ENCODE measurements around the gene SCUBE1. TPM values are rescaled to one million over a fixed set of nuclear protein-coding genes. Genes with fewer than 3 reads are reported as not detected.

The SCUBE1 gene
- total RNA-seq, 1 donor from 2014 or later: not detected

DNA sequence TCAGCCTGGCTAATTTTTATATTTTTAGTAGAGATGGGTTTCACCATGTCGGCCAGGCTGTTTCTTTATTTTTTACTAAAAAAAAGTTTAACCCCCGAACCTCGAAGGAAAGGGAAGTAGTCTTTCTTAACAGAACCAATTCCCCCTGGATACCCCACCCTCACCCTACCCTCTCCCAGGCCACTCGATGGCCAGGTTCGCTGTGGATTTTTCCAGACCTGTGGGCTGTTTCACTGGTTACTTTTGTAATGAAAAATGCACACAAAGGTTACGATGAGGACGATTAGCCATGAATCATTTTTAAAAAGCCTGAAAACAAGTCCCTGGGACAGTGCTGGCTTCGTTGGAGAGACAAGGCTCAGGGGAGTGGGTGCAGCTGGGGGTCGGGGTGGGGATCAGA, 189.3 kb downstream of the SCUBE1 start:
- H3K36me3 Mint-ChIP-seq (ENCODE audit: low read depth): peaks cover 5% of the 10 kb centered on the region
- intact Hi-C loops (cut with micrococcal nuclease): loop anchor here (5.0 kb wide), 1 partner anchor 33 kb away; the partner anchor contains the start of gene TTLL12

GRCh38 chr22:43152357-43153071, 190.7 kb downstream of the SCUBE1 start:
- DNase-seq (ENCODE audit: low spot score): peak; percentile 38
- Mint-ChIP-seq H3K4me1 (ENCODE audit: low read depth) (peaks cover 21% of the 10 kb centered on the region), H3K9me3 (no peaks in the 10 kb centered on the region), H3K4me3 (ENCODE audit: low read depth) (peak overlapping the region; percentile 99), H3K27ac (peak overlapping the region; percentile 92), H3K27me3 (ENCODE audit: low read depth) (no peaks in the 10 kb centered on the region), H3K36me3 (ENCODE audit: low read depth) (peaks cover 5% of the 10 kb centered on the region)
- intact Hi-C loops (cut with micrococcal nuclease): loop anchor here (5.0 kb wide), 1 partner anchor 35 kb away; the partner anchor contains the start of gene TTLL12

More for the DNA sequence above, 189.3 kb downstream of the SCUBE1 start:
- Mint-ChIP-seq H3K27me3 (ENCODE audit: low read depth) (no peaks in the 10 kb centered on the region), H3K9me3 (no peaks in the 10 kb centered on the region), H3K4me3 (ENCODE audit: low read depth) (no peak overlapping the region), H3K27ac (no peak overlapping the region), H3K4me1 (ENCODE audit: low read depth) (peaks cover 11% of the 10 kb centered on the region)
- DNase-seq (ENCODE audit: low spot score): no peak

DNA sequence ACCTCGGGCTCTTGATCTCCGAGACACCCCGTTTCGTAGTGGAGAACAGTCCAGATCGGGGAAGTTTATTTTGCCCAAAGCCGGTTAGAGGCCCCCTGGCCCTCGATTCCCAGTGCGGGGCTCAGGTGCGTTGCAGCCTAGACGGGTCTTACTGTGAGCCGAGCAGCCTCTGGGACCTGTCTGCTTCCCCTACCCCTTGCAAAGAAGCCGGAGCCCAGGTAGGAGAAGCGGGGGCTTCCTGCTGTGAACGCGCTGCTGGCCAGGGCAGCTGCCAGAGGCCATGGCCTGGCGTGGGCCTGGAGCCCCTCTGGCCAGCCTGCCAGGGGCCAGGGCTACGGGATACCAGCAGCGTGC, 191.2 kb downstream of the SCUBE1 start:
- H3K4me3 Mint-ChIP-seq (ENCODE audit: low read depth): peak overlapping the region; percentile 99
- peaks cover 5% of the 10 kb centered on the region for H3K36me3 Mint-ChIP-seq (ENCODE audit: low read depth)
- H3K4me1 Mint-ChIP-seq (ENCODE audit: low read depth): peaks cover 24% of the 10 kb centered on the region
- H3K27ac Mint-ChIP-seq: peak overlapping the region; percentile 92
- no peaks in the 10 kb centered on the region for H3K27me3 Mint-ChIP-seq (ENCODE audit: low read depth)
- no peaks in the 10 kb centered on the region for H3K9me3 Mint-ChIP-seq
- no peak for DNase-seq (ENCODE audit: low spot score)
- intact Hi-C loops (cut with micrococcal nuclease): loop anchor here (5.0 kb wide), 1 partner anchor 35 kb away; the partner anchor contains the start of gene TTLL12

GRCh38 chr22:43151251-43152002, 191.7 kb downstream of the SCUBE1 start, which contains the start of gene TSPO:
Gene TSPO, plus strand, starts transcription at chr22:43151559. Its CDS starts 7,680 bp downstream, at chr22:43159239.
- intact Hi-C loops (cut with micrococcal nuclease): loop anchor here (5.0 kb wide), 1 partner anchor 36 kb away; the partner anchor contains the start of gene TTLL12
- Mint-ChIP-seq H3K27ac (peak within 1 kb of the TSS; percentile 94), H3K4me1 (ENCODE audit: low read depth) (peaks cover 28% of the 10 kb centered on the region), H3K9me3 (no peaks in the 10 kb centered on the region), H3K27me3 (ENCODE audit: low read depth) (no peaks in the 10 kb centered on the region), H3K36me3 (ENCODE audit: low read depth) (peaks cover 5% of the 10 kb centered on the region), H3K4me3 (ENCODE audit: low read depth) (peak within 1 kb of the TSS; percentile 99)
- DNase-seq (ENCODE audit: low spot score): peak; percentile 47

DNA sequence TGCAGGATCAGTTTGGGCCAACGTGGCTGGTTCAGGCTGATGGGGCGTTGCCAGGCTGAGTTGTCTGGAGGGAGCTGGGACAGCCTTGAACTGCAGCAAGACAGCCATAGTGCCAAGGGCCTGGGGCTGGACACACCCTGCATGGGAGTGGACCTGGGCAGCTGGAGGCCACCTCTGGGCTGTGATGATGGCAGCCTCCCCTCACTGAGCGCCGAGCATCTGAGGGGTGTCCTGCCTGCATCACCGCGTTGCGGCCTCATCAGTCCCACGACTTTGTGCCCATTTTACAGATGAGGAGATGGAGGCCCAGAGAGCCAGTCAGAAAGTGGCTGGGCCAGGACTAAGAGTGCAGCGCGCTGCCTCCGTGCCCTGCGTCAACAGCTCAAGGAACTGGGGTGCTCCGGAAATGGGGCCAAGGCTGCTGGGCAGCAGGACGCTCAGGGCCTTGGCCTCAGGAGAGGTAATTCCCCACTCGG, 192.4 kb downstream of the SCUBE1 start:
- H3K27ac Mint-ChIP-seq: peak overlapping the region; percentile 94

DNA sequence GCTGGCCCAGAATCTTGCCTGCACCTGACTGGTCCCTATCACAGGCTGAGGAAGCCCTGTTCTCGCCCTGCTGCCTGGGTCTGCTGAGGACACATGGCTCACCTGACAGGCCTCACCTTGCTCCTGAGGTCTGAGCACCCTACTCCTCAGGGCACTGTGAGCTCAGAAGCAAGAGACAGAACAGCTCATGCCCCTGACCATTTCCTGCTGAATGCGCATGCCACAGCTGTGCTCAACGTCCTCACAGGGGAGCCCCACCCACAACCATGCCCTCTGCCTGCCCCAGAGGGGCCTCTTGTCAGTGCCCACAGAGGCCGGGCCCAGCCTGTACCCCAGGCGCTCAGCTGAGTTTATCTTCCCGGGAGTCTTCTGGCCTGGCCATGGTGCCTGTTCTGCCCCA, 194.6 kb downstream of the SCUBE1 start:
- Mint-ChIP-seq H3K36me3 (ENCODE audit: low read depth) (peaks cover 5% of the 10 kb centered on the region), H3K4me1 (ENCODE audit: low read depth) (peaks cover 29% of the 10 kb centered on the region), H3K9me3 (no peaks in the 10 kb centered on the region), H3K27ac (peak overlapping the region; percentile 33), H3K27me3 (ENCODE audit: low read depth) (no peaks in the 10 kb centered on the region), H3K4me3 (ENCODE audit: low read depth) (peak overlapping the region; percentile 27)
- intact Hi-C loops (cut with micrococcal nuclease): no loop called here
- no peak for DNase-seq (ENCODE audit: low spot score)

More for the DNA sequence above, 192.4 kb downstream of the SCUBE1 start:
- H3K4me3 Mint-ChIP-seq (ENCODE audit: low read depth): peak overlapping the region; percentile 98
- no peaks in the 10 kb centered on the region for H3K27me3 Mint-ChIP-seq (ENCODE audit: low read depth)
- intact Hi-C loops (cut with micrococcal nuclease): loop anchor here (5.0 kb wide), 1 partner anchor 37 kb away; the partner anchor contains the start of gene TTLL12
- peaks cover 29% of the 10 kb centered on the region for H3K4me1 Mint-ChIP-seq (ENCODE audit: low read depth)
- H3K9me3 Mint-ChIP-seq: no peaks in the 10 kb centered on the region
- H3K36me3 Mint-ChIP-seq (ENCODE audit: low read depth): peaks cover 5% of the 10 kb centered on the region
- no peak for DNase-seq (ENCODE audit: low spot score)

GRCh38 chr22:43147821-43148220, 195.4 kb downstream of the SCUBE1 start:
- intact Hi-C loops (cut with micrococcal nuclease): no loop called here
- Mint-ChIP-seq H3K4me3 (ENCODE audit: low read depth) (peak overlapping the region; percentile 67), H3K4me1 (ENCODE audit: low read depth) (peaks cover 30% of the 10 kb centered on the region), H3K36me3 (ENCODE audit: low read depth) (peaks cover 2% of the 10 kb centered on the region), H3K27me3 (ENCODE audit: low read depth) (no peaks in the 10 kb centered on the region), H3K27ac (peak overlapping the region; percentile 36), H3K9me3 (no peaks in the 10 kb centered on the region)
- DNase-seq (ENCODE audit: low spot score): no peak

Other genes with a start within 250 kb of the SCUBE1 start
- gene BIK, start 232.6 kb downstream of the SCUBE1 start, total RNA-seq: 2.5 and 3.1 TPM in 2 replicates
- 17.3 and 18.5 TPM in 2 replicates for gene MCAT, start 200.0 kb downstream of the SCUBE1 start, total RNA-seq
- gene TSPO, start 191.8 kb downstream of the SCUBE1 start, total RNA-seq: 126 and 127 TPM in 2 replicates
- 85.7 and 89.1 TPM in 2 replicates for gene TTLL12, start 156.2 kb downstream of the SCUBE1 start, total RNA-seq
- not detected in 2 replicates for gene MPPED1, start 68.6 kb upstream of the SCUBE1 start, total RNA-seq

Data from activated T-helper 2 cell treated with anti-CD3 and anti-CD28 coated beads, Interferon-gamma antibody, Interleukin-2, Interleukin-4, amounts not matched to agents 10 μg/mL and 5 μg/mL and 100 μg/mL, durations not matched to agents 14 hours and 24 hours and 36 hours (primary cell).